GM12892 (cell line): ENCODE results near the gene SHH.

ENCODE experiments used
- POLR2A ChIP-seq: IDR thresholded peaks from 2 replicates; pipeline ENCODE4 v1.6.1; 2011; ENCODE audit warnings: low read depth, low read length, control low read depth
- POLR2AphosphoS5 ChIP-seq: IDR thresholded peaks from 2 replicates; pipeline ENCODE4 v1.6.1; 2011; ENCODE audit warnings: low read depth, low read length, control low read depth
- TAF1 ChIP-seq: IDR thresholded peaks from 2 replicates; pipeline ENCODE4 v1.6.1; 2011; ENCODE audit warnings: low read depth, mild to moderate bottlenecking, control low read depth, low read length, borderline replicate concordance

DNA sequence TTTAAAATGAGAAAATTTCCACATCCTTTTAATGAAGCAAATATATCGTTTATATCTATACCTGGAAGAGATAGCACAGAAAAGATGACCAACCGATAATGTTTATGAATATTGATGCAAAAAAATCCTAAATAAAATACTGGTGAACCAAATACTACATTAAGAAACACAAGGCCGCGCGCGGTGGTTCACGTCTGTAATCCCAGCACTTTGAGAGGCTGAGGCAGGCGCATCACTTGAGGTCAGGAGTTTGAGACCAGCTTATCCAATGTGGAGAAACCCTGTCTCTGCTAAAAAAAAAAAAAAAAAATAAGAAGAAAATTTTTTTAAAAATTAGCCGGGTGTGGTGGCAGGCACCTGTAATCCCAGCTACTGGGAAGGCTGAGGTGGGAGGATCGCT lies 25.8 kb downstream of the SHH start:
- TF ChIP-seq TAF1 (no peak), POLR2A (no peak), POLR2AphosphoS5 (no peak)
